ENCODE measurements around the gene PPARGC1A.

GRCh38 chr4:23866450-23867075 lies 23.3 kb downstream of the PPARGC1A start:
- TF ChIP-seq CTCF (IDR thresholded peaks at IDR 0.05; ENCODE audit: low read depth, low read length, poor library complexity, severe bottlenecking): no peak
- no peak for TF ChIP-seq EZH2phosphoT487 (IDR thresholded peaks at IDR 0.05; ENCODE audit: borderline replicate concordance, low read length)

Measured in DOHH2 (cell line).